HG03378 (cell line): ENCODE data around the gene MTLN.
"Not testable (repeated sequence)": the region's sequence is repeated elsewhere in the genome, so short reads cannot be mapped to it uniquely, and the experiment has no call there.

Source experiments
- ATAC-seq: cut with Tn5 transposase; IDR thresholded peaks from one replicate; pipeline ENCODE4 v1.9.1; 2021; ENCODE audit warnings: mild to moderate bottlenecking, moderate library complexity; ENCODE audit not compliant: unreplicated experiment

The MTLN gene

GRCh38 chr2:110204408-110205385 lies 7.7 kb downstream of the MTLN start, which contains the start of gene NPHP1:
Gene NPHP1 (minus strand): TSS chr2:110205013. CDS start chr2:110204968, 45 bp downstream.
- peak; percentile 81 for ATAC-seq

- ATAC-seq = no peak
Observed at GRCh38 chr2:110198016-110198415, 14.3 kb downstream of the MTLN start.

- no peak for ATAC-seq
Observed at GRCh38 chr2:110197452-110197851, 14.9 kb downstream of the MTLN start.

GRCh38 chr2:110190169-110190568 lies 22.2 kb downstream of the MTLN start:
- ATAC-seq = not testable (repeated sequence)

GRCh38 chr2:110182449-110182848 lies 29.9 kb downstream of the MTLN start:
- no peak for ATAC-seq

GRCh38 chr2:110180036-110180435 lies 32.3 kb downstream of the MTLN start:
- no peak for ATAC-seq

- ATAC-seq = no peak
Observed at GRCh38 chr2:110173523-110173922, 38.8 kb downstream of the MTLN start.

- ATAC-seq = no peak
Observed at GRCh38 chr2:110172506-110172905, 39.8 kb downstream of the MTLN start.

- ATAC-seq = no peak
Observed at GRCh38 chr2:110170102-110170501, 42.2 kb downstream of the MTLN start.

GRCh38 chr2:110167326-110168000 lies 44.9 kb downstream of the MTLN start:
- no peak for ATAC-seq

- no peak for ATAC-seq
Observed at GRCh38 chr2:110166266-110166665, 46.1 kb downstream of the MTLN start.
